ENCODE data around the gene MEOX2.
A peak's percentile ranks its signal among the peaks of the same experiment; 100 is the strongest.

The MEOX2 gene

GRCh38 chr7:15686295-15686956 lies at the start of gene MEOX2:
MEOX2 (minus strand) TSS chr7:15686683; CDS start chr7:15686402, 281 bp downstream.
- Histone ChIP-seq H3K9ac (ENCODE audit: low read length) (no peak within 1 kb of the TSS), H3K4me3 (ENCODE audit: low read depth in 1 of 2, low read length in 2 of 2) (peak within 1 kb of the TSS; percentile 43 to 65), H3K36me3 (ENCODE audit: insufficient read depth, low read length) (no peaks in the 10 kb centered on the region), H3K4me1 (ENCODE audit: insufficient read depth, low read length) (peaks cover 13% of the 10 kb centered on the region), H3K9me3 (ENCODE audit: low read length) (no peaks in the 10 kb centered on the region), H3K27ac (ENCODE audit: low read depth, low read length) (peak within 1 kb of the TSS; percentile 47), H3K27me3 (ENCODE audit: control insufficient read depth in 1 of 2, insufficient read depth in 2 of 2, low read length in 2 of 2) (peaks cover 25 to 38% of the 10 kb centered on the region in 2 donors)

GRCh38 chr7:15729746-15730145 lies 43.3 kb upstream of the MEOX2 start:
- Histone ChIP-seq H3K4me3 (ENCODE audit: low read depth in 1 of 2, low read length in 2 of 2) (no peak overlapping the region), H3K9ac (ENCODE audit: low read length) (no peak overlapping the region), H3K27ac (ENCODE audit: low read depth, low read length) (no peak overlapping the region), H3K9me3 (ENCODE audit: low read length) (no peaks in the 10 kb centered on the region), H3K27me3 (ENCODE audit: control insufficient read depth in 1 of 2, insufficient read depth in 2 of 2, low read length in 2 of 2) (no peaks in the 10 kb centered on the region), H3K4me1 (ENCODE audit: insufficient read depth, low read length) (no peaks in the 10 kb centered on the region), H3K36me3 (ENCODE audit: insufficient read depth, low read length) (no peaks in the 10 kb centered on the region)

GRCh38 chr7:15725051-15725450 lies 38.6 kb upstream of the MEOX2 start:
- no peaks in the 10 kb centered on the region for H3K4me1 ChIP-seq (ENCODE audit: insufficient read depth, low read length)
- H3K27me3 ChIP-seq (ENCODE audit: control insufficient read depth in 1 of 2, insufficient read depth in 2 of 2, low read length in 2 of 2): no peaks in the 10 kb centered on the region
- no peaks in the 10 kb centered on the region for H3K36me3 ChIP-seq (ENCODE audit: insufficient read depth, low read length)
- no peak overlapping the region for H3K4me3 ChIP-seq (ENCODE audit: low read depth in 1 of 2, low read length in 2 of 2)
- H3K9me3 ChIP-seq (ENCODE audit: low read length): no peaks in the 10 kb centered on the region
- H3K27ac ChIP-seq (ENCODE audit: low read depth, low read length): no peak overlapping the region
- no peak overlapping the region for H3K9ac ChIP-seq (ENCODE audit: low read length)

- H3K9me3 ChIP-seq (ENCODE audit: low read length): no peaks in the 10 kb centered on the region
- H3K27me3 ChIP-seq (ENCODE audit: control insufficient read depth in 1 of 2, insufficient read depth in 2 of 2, low read length in 2 of 2): no peaks in the 10 kb centered on the region
- H3K4me1 ChIP-seq (ENCODE audit: insufficient read depth, low read length): no peaks in the 10 kb centered on the region
- no peak overlapping the region for H3K27ac ChIP-seq (ENCODE audit: low read depth, low read length)
- no peaks in the 10 kb centered on the region for H3K36me3 ChIP-seq (ENCODE audit: insufficient read depth, low read length)
- H3K9ac ChIP-seq (ENCODE audit: low read length): no peak overlapping the region
- H3K4me3 ChIP-seq (ENCODE audit: low read depth in 1 of 2, low read length in 2 of 2): no peak overlapping the region
These were observed 37.4 kb upstream of the MEOX2 start for GRCh38 chr7:15723841-15724240.

- H3K27ac ChIP-seq (ENCODE audit: low read depth, low read length): no peak overlapping the region
- H3K4me3 ChIP-seq (ENCODE audit: low read depth in 1 of 2, low read length in 2 of 2): no peak overlapping the region
- no peak overlapping the region for H3K9ac ChIP-seq (ENCODE audit: low read length)
- H3K4me1 ChIP-seq (ENCODE audit: insufficient read depth, low read length): no peaks in the 10 kb centered on the region
- H3K36me3 ChIP-seq (ENCODE audit: insufficient read depth, low read length): no peaks in the 10 kb centered on the region
- H3K27me3 ChIP-seq (ENCODE audit: control insufficient read depth in 1 of 2, insufficient read depth in 2 of 2, low read length in 2 of 2): no peaks in the 10 kb centered on the region
- H3K9me3 ChIP-seq (ENCODE audit: low read length): no peaks in the 10 kb centered on the region
These were observed 34.5 kb upstream of the MEOX2 start for GRCh38 chr7:15720849-15721471.

GRCh38 chr7:15719311-15719710 lies 32.8 kb upstream of the MEOX2 start:
- no peaks in the 10 kb centered on the region for H3K27me3 ChIP-seq (ENCODE audit: control insufficient read depth in 1 of 2, insufficient read depth in 2 of 2, low read length in 2 of 2)
- H3K4me3 ChIP-seq (ENCODE audit: low read depth in 1 of 2, low read length in 2 of 2): no peak overlapping the region
- H3K4me1 ChIP-seq (ENCODE audit: insufficient read depth, low read length): no peaks in the 10 kb centered on the region
- H3K9ac ChIP-seq (ENCODE audit: low read length): no peak overlapping the region
- H3K9me3 ChIP-seq (ENCODE audit: low read length): no peaks in the 10 kb centered on the region
- H3K27ac ChIP-seq (ENCODE audit: low read depth, low read length): no peak overlapping the region
- H3K36me3 ChIP-seq (ENCODE audit: insufficient read depth, low read length): no peaks in the 10 kb centered on the region

GRCh38 chr7:15715435-15715834 lies 29.0 kb upstream of the MEOX2 start:
- no peak overlapping the region for H3K27ac ChIP-seq (ENCODE audit: low read depth, low read length)
- no peaks in the 10 kb centered on the region for H3K4me1 ChIP-seq (ENCODE audit: insufficient read depth, low read length)
- no peaks in the 10 kb centered on the region for H3K9me3 ChIP-seq (ENCODE audit: low read length)
- H3K36me3 ChIP-seq (ENCODE audit: insufficient read depth, low read length): no peaks in the 10 kb centered on the region
- no peak overlapping the region for H3K9ac ChIP-seq (ENCODE audit: low read length)
- no peaks in the 10 kb centered on the region for H3K27me3 ChIP-seq (ENCODE audit: control insufficient read depth in 1 of 2, insufficient read depth in 2 of 2, low read length in 2 of 2)
- H3K4me3 ChIP-seq (ENCODE audit: low read depth in 1 of 2, low read length in 2 of 2): no peak overlapping the region

GRCh38 chr7:15709978-15710377 lies 23.5 kb upstream of the MEOX2 start:
- no peaks in the 10 kb centered on the region for H3K27me3 ChIP-seq (ENCODE audit: control insufficient read depth in 1 of 2, insufficient read depth in 2 of 2, low read length in 2 of 2)
- no peaks in the 10 kb centered on the region for H3K36me3 ChIP-seq (ENCODE audit: insufficient read depth, low read length)
- H3K4me3 ChIP-seq (ENCODE audit: low read depth in 1 of 2, low read length in 2 of 2): no peak overlapping the region
- H3K27ac ChIP-seq (ENCODE audit: low read depth, low read length): no peak overlapping the region
- H3K4me1 ChIP-seq (ENCODE audit: insufficient read depth, low read length): no peaks in the 10 kb centered on the region
- no peak overlapping the region for H3K9ac ChIP-seq (ENCODE audit: low read length)
- no peaks in the 10 kb centered on the region for H3K9me3 ChIP-seq (ENCODE audit: low read length)

GRCh38 chr7:15707570-15707969 lies 21.1 kb upstream of the MEOX2 start:
- H3K9me3 ChIP-seq (ENCODE audit: low read length): no peaks in the 10 kb centered on the region
- no peaks in the 10 kb centered on the region for H3K36me3 ChIP-seq (ENCODE audit: insufficient read depth, low read length)
- no peak overlapping the region for H3K9ac ChIP-seq (ENCODE audit: low read length)
- H3K27ac ChIP-seq (ENCODE audit: low read depth, low read length): no peak overlapping the region
- H3K4me1 ChIP-seq (ENCODE audit: insufficient read depth, low read length): no peaks in the 10 kb centered on the region
- no peaks in the 10 kb centered on the region for H3K27me3 ChIP-seq (ENCODE audit: control insufficient read depth in 1 of 2, insufficient read depth in 2 of 2, low read length in 2 of 2)
- H3K4me3 ChIP-seq (ENCODE audit: low read depth in 1 of 2, low read length in 2 of 2): no peak overlapping the region

- H3K4me3 ChIP-seq (ENCODE audit: low read depth in 1 of 2, low read length in 2 of 2): no peak overlapping the region
- no peaks in the 10 kb centered on the region for H3K36me3 ChIP-seq (ENCODE audit: insufficient read depth, low read length)
- H3K9ac ChIP-seq (ENCODE audit: low read length): no peak overlapping the region
- H3K27me3 ChIP-seq (ENCODE audit: control insufficient read depth in 1 of 2, insufficient read depth in 2 of 2, low read length in 2 of 2): no peaks in the 10 kb centered on the region
- H3K9me3 ChIP-seq (ENCODE audit: low read length): no peaks in the 10 kb centered on the region
- no peak overlapping the region for H3K27ac ChIP-seq (ENCODE audit: low read depth, low read length)
- no peaks in the 10 kb centered on the region for H3K4me1 ChIP-seq (ENCODE audit: insufficient read depth, low read length)
These were observed 17.2 kb upstream of the MEOX2 start for GRCh38 chr7:15703732-15704131.

GRCh38 chr7:15692501-15693020 lies 6.1 kb upstream of the MEOX2 start:
- H3K9ac ChIP-seq (ENCODE audit: low read length): no peak overlapping the region
- no peak overlapping the region for H3K27ac ChIP-seq (ENCODE audit: low read depth, low read length)
- H3K4me1 ChIP-seq (ENCODE audit: insufficient read depth, low read length): no peaks in the 10 kb centered on the region
- H3K27me3 ChIP-seq (ENCODE audit: control insufficient read depth in 1 of 2, insufficient read depth in 2 of 2, low read length in 2 of 2): peaks cover 3% of the 10 kb centered on the region in 2 donors
- H3K4me3 ChIP-seq (ENCODE audit: low read depth in 1 of 2, low read length in 2 of 2): no peak overlapping the region
- H3K36me3 ChIP-seq (ENCODE audit: insufficient read depth, low read length): no peaks in the 10 kb centered on the region
- no peaks in the 10 kb centered on the region for H3K9me3 ChIP-seq (ENCODE audit: low read length)

- H3K9ac ChIP-seq (ENCODE audit: low read length): no peak overlapping the region
- H3K4me3 ChIP-seq (ENCODE audit: low read depth in 1 of 2, low read length in 2 of 2): no peak overlapping the region
These were observed 2.4 kb upstream of the MEOX2 start for GRCh38 chr7:15688911-15689310.

More at GRCh38 chr7:15688911-15689310, 2.4 kb upstream of the MEOX2 start:
- Histone ChIP-seq H3K4me1 (ENCODE audit: insufficient read depth, low read length) (peaks cover 13% of the 10 kb centered on the region), H3K27ac (ENCODE audit: low read depth, low read length) (no peak overlapping the region), H3K27me3 (ENCODE audit: control insufficient read depth in 1 of 2, insufficient read depth in 2 of 2, low read length in 2 of 2) (peaks cover 25 to 33% of the 10 kb centered on the region in 2 donors), H3K36me3 (ENCODE audit: insufficient read depth, low read length) (no peaks in the 10 kb centered on the region), H3K9me3 (ENCODE audit: low read length) (no peaks in the 10 kb centered on the region)

Measured in muscle layer of colon (tissue), 2 donors.